LNCaP clone FGC (cell line): ENCODE results near the gene NEK7.

Experiments
- DNase-seq: peaks from one replicate; pipeline ENCODE4 v3.0.0-alpha.2; 2011; ENCODE audit warnings: low read depth
- H3K4me3 ChIP-seq: 2 replicates; pipeline ENCODE4 v1.5.1; 2011; ENCODE audit warnings: mild to moderate bottlenecking, low read depth, low read length, control low read depth
- TF ChIP-seq, protein P1 (sequence below): IDR thresholded peaks from 2 replicates; pipeline ENCODE4 v1.5.1; 2012; ENCODE audit warnings: mild to moderate bottlenecking; ENCODE audit not compliant: control insufficient read depth, insufficient read depth; ENCODE audit errors: extremely low read depth

The NEK7 gene

GRCh38 chr1:198291036-198291435 lies 134.2 kb downstream of the NEK7 start:
- TF ChIP-seq, protein P1, sequence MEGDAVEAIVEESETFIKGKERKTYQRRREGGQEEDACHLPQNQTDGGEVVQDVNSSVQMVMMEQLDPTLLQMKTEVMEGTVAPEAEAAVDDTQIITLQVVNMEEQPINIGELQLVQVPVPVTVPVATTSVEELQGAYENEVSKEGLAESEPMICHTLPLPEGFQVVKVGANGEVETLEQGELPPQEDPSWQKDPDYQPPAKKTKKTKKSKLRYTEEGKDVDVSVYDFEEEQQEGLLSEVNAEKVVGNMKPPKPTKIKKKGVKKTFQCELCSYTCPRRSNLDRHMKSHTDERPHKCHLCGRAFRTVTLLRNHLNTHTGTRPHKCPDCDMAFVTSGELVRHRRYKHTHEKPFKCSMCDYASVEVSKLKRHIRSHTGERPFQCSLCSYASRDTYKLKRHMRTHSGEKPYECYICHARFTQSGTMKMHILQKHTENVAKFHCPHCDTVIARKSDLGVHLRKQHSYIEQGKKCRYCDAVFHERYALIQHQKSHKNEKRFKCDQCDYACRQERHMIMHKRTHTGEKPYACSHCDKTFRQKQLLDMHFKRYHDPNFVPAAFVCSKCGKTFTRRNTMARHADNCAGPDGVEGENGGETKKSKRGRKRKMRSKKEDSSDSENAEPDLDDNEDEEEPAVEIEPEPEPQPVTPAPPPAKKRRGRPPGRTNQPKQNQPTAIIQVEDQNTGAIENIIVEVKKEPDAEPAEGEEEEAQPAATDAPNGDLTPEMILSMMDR: no peak
- no peak overlapping the region for H3K4me3 ChIP-seq
- DNase-seq: no peak

- H3K4me3 ChIP-seq: no peak overlapping the region
- DNase-seq: no peak
- TF ChIP-seq, protein P1: no peak
Observed at GRCh38 chr1:198291924-198292323, 135.1 kb downstream of the NEK7 start.

GRCh38 chr1:198295225-198295624 lies 138.4 kb downstream of the NEK7 start:
- no peak overlapping the region for H3K4me3 ChIP-seq
- no peak for DNase-seq
- TF ChIP-seq, protein P1: no peak

GRCh38 chr1:198295971-198296370 lies 139.2 kb downstream of the NEK7 start:
- H3K4me3 ChIP-seq: no peak overlapping the region
- no peak for DNase-seq
- TF ChIP-seq, protein P1: no peak

GRCh38 chr1:198297281-198297680 lies 140.5 kb downstream of the NEK7 start:
- DNase-seq: no peak
- H3K4me3 ChIP-seq: no peak overlapping the region
- TF ChIP-seq, protein P1: no peak

GRCh38 chr1:198298640-198299039 lies 141.8 kb downstream of the NEK7 start:
- no peak for DNase-seq
- no peak overlapping the region for H3K4me3 ChIP-seq
- TF ChIP-seq, protein P1: no peak

DNA sequence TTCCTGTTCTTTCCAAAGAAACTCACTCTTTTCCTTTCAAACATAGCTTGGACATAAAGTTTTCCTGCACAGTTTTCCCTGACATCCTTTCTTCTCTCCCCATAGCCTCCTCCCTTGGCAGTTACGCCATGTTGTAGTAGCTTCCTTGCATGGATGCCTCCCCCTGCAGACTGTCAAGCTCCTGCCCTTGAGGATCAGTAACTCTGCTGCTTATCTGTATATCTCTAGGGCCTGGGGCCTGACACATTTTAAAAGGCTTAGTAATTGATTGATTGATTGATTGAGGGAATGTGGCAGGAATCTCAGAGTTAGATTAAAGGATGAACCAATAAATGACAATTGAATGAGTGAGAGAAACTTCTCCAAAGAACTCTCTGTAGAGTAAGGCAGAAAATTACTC lies 143.7 kb downstream of the NEK7 start:
- H3K4me3 ChIP-seq: no peak overlapping the region
- no peak for DNase-seq
- TF ChIP-seq, protein P1: no peak
